Osteocyte (in vitro differentiated cells): Measurements from ENCODE around the gene COMT. TPM values are rescaled to one million over a fixed set of nuclear protein-coding genes. Genes with fewer than 3 reads are reported as not detected.
"Not testable (repeated sequence)": the region's sequence is repeated elsewhere in the genome, so short reads cannot be mapped to it uniquely, and the experiment has no call there.

Experiments used
- DNase-seq: peaks from one replicate; pipeline ENCODE4 v3.0.0; 2021; ENCODE audit warnings: mixed read lengths; ENCODE audit not compliant: unreplicated experiment; ENCODE audit errors: extremely low spot score
- H3K27ac Mint-ChIP-seq: one replicate; pipeline ENCODE4 v1.8.0; 2021; ENCODE audit warnings: mild to moderate bottlenecking, mixed read lengths; ENCODE audit not compliant: unreplicated experiment
- H3K27me3 Mint-ChIP-seq: one replicate; pipeline ENCODE4 v1.8.0; 2021; ENCODE audit warnings: mixed read lengths; ENCODE audit not compliant: unreplicated experiment
- H3K36me3 Mint-ChIP-seq: one replicate; pipeline ENCODE4 v1.8.0; 2021; ENCODE audit warnings: mixed read lengths; ENCODE audit not compliant: unreplicated experiment
- H3K4me1 Mint-ChIP-seq: one replicate; pipeline ENCODE4 v1.8.0; 2021; ENCODE audit warnings: mixed read lengths; ENCODE audit not compliant: unreplicated experiment
- H3K4me3 Mint-ChIP-seq: one replicate; pipeline ENCODE4 v1.8.0; 2021; ENCODE audit warnings: mild to moderate bottlenecking, moderate library complexity, mixed read lengths; ENCODE audit not compliant: unreplicated experiment
- H3K9me3 Mint-ChIP-seq: one replicate; pipeline ENCODE4 v1.8.0; 2021; ENCODE audit warnings: mixed read lengths; ENCODE audit not compliant: unreplicated experiment
- CTCF ChIP-seq: fragments of 200-600 bp; sonication (generic); IDR thresholded peaks from 2 replicates; pipeline ENCODE4 v1.5.0; 2021; ENCODE audit warnings: antibody characterized with exemption, mild to moderate bottlenecking, moderate library complexity
- total RNA-seq: library from RNA; stranded (reverse); gene quantifications from 2 replicates; pipeline ENCODE4 v1.2.1, GENCODE V29; 2021

COMT gene
- total RNA-seq, 1 donor from 2014 or later: 92.1 TPM

DNA sequence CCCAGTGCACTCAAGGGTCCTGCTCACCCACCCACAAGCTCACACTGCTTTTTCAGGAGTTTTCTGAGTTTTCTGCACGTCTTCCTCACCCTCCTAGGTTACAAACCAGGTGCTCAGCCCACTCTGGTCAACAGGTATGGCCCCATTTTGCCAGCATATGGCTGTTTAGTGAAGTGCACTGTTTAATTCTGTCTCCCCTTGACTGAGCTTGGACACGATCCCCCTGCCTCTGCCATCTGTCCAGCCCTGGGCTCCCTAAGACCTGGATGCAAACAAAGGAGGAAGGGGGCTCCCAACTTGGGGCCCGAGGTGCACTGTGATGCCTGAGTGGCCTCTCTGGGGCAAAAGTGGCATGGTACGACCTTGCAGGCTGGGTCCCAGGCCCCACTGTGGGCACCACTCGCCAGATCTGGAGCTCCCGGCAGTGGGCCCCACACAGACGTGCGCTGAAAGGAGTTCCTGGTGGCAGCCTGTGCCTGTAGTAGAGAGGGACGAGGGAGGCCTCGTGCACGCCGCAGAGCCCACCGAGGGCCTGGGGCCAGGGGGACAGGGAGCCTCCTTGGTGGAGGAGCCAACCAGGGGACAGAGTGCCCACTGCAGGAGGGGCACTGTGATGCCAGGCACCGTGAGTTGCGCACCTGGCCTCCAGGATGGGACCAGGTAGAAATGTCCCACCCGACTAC, 37.3 kb upstream of the COMT start:
- no peaks in the 10 kb centered on the region for H3K36me3 Mint-ChIP-seq
- TF ChIP-seq CTCF: no peak
- no peaks in the 10 kb centered on the region for H3K9me3 Mint-ChIP-seq
- no peaks in the 10 kb centered on the region for H3K27me3 Mint-ChIP-seq
- peaks cover 53% of the 10 kb centered on the region for H3K4me1 Mint-ChIP-seq
- DNase-seq: no peak
- no peak overlapping the region for H3K4me3 Mint-ChIP-seq
- peak overlapping the region; percentile 75 for H3K27ac Mint-ChIP-seq

GRCh38 chr22:19904935-19905334, 36.6 kb upstream of the COMT start:
- Mint-ChIP-seq H3K27me3 (no peaks in the 10 kb centered on the region), H3K4me3 (peak overlapping the region; percentile 40), H3K9me3 (no peaks in the 10 kb centered on the region), H3K4me1 (peaks cover 54% of the 10 kb centered on the region), H3K36me3 (no peaks in the 10 kb centered on the region), H3K27ac (peak overlapping the region; percentile 75)
- TF ChIP-seq CTCF: no peak
- no peak for DNase-seq

GRCh38 chr22:19905347-19906276, 36.0 kb upstream of the COMT start:
- DNase-seq: peak; percentile 82
- no peaks in the 10 kb centered on the region for H3K9me3 Mint-ChIP-seq
- H3K4me1 Mint-ChIP-seq: peaks cover 57% of the 10 kb centered on the region
- no peak for TF ChIP-seq CTCF
- peak overlapping the region; percentile 75 for H3K27ac Mint-ChIP-seq
- H3K27me3 Mint-ChIP-seq: no peaks in the 10 kb centered on the region
- H3K36me3 Mint-ChIP-seq: no peaks in the 10 kb centered on the region
- H3K4me3 Mint-ChIP-seq: peak overlapping the region; percentile 15

GRCh38 chr22:19906864-19907263, 34.7 kb upstream of the COMT start:
- H3K27ac Mint-ChIP-seq, H3K27me3 Mint-ChIP-seq, DNase-seq, H3K4me3 Mint-ChIP-seq, H3K36me3 Mint-ChIP-seq, H3K9me3 Mint-ChIP-seq: not testable (repeated sequence)
- H3K4me1 Mint-ChIP-seq: peaks cover 50% of the 10 kb centered on the region

- peaks cover 39% of the 10 kb centered on the region for H3K4me1 Mint-ChIP-seq
- H3K4me3 Mint-ChIP-seq, H3K36me3 Mint-ChIP-seq, H3K27ac Mint-ChIP-seq, H3K9me3 Mint-ChIP-seq, H3K27me3 Mint-ChIP-seq, DNase-seq: not testable (repeated sequence)
Observed at GRCh38 chr22:19907902-19908301, 33.7 kb upstream of the COMT start.
